Uterus (tissue), 4 donors: ENCODE results near the gene TSPAN5. TPM values are rescaled to one million over a fixed set of nuclear protein-coding genes. Genes with fewer than 3 reads are reported as not detected.

ENCODE experiments used
- DNase-seq, 2 donors: peaks; one replicate each; pipeline ENCODE4 v3.0.0-alpha.2; 2019 to 2020
- H3K27ac ChIP-seq, 2 donors: fragments of 200-600 bp; sonication (generic); 1 replicate in 1 of 2; 2 replicates in 1 of 2; pipeline ENCODE4 v1.5.1; 2016 to 2018
- H3K27me3 ChIP-seq, 2 donors: fragments of 200-600 bp; sonication (generic); one replicate each; pipeline ENCODE4 v1.5.1; 2018 to 2019; ENCODE audit warnings: control low read depth in 1 of 2
- H3K36me3 ChIP-seq, 2 donors: fragments of 200-600 bp; sonication (generic); one replicate each; pipeline ENCODE4 v1.5.1; 2019; ENCODE audit warnings: control low read depth in 1 of 2
- H3K4me1 ChIP-seq, 2 donors: fragments of 200-600 bp; sonication (generic); one replicate each; pipeline ENCODE4 v1.5.1; 2018 to 2019; ENCODE audit warnings: control low read depth in 1 of 2
- H3K4me3 ChIP-seq, 2 donors: fragments of 200-600 bp; sonication (generic); 1 replicate in 1 of 2; 2 replicates in 1 of 2; pipeline ENCODE4 v1.5.1; 2018 to 2019; ENCODE audit warnings: mild to moderate bottlenecking in 1 of 2
- H3K9me3 ChIP-seq, 2 donors: fragments of 200-600 bp; sonication (generic); one replicate each; pipeline ENCODE4 v1.5.1; 2019; ENCODE audit warnings: control low read depth in 1 of 2
- POLR2A ChIP-seq, 2 donors: fragments of 450-650 bp; IDR thresholded peaks; one replicate each; pipeline ENCODE4 v1.6.1; 2016; ENCODE audit warnings: antibody characterized with exemption in 2 of 2, mild to moderate bottlenecking in 1 of 2, moderate library complexity in 1 of 2
- intact Hi-C: fragments of 100-400 bp; cut with DNase I; formaldehyde crosslinking; loops from one replicate; pipeline ENCODE4 v1.15.1; 2023; ENCODE audit warnings: low total_unique reads
- total RNA-seq, 4 donors: library from RNA; depleted of rRNA in 3 of 4; stranded (reverse); fragments of >200 nt in 3 of 4; gene quantifications; one replicate each; pipeline versions ENCODE4 v1.1.0 to v1.2.4, GENCODE V29; 2014 to 2023
- TF ChIP-seq, protein P1 (sequence below), 4 experiments: fragments of 200-600 bp in 2 of 4; fragments of 450-650 bp in 2 of 4; sonication (generic) in 2 of 4; IDR thresholded peaks; one replicate each; pipeline ENCODE4 v1.5.1; 2016 to 2019; ENCODE audit warnings: antibody characterized with exemption in 4 of 4, mild to moderate bottlenecking in 2 of 4, moderate library complexity in 1 of 4
- donor health status: DM: yes; HTN: yes; CAD: no.

TSPAN5 gene
- total RNA-seq, 4 donors from 2014 or later: 15.9 to 45.3 (median 30.3) TPM

DNA sequence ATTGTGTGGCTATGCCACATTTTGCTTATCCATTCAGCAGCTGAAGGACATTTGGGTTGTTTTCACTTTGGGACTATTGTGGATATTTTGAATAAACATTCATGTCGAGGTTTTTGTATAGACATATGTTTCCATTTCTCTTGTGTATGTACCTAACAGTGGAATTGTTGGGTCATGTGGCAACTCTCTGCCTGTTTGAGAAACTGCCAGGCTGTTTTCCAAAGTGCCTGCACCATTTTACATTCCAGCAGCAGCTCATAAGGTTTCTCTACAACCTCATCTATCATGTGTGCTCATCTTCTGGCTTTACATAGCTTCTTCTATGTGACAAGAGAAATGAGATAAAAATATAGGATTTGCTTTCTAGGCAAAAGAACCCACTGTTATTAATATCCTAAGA is 29.5 kb upstream of the TSPAN5 start:
- no peaks in the 10 kb centered on the region for H3K4me1 ChIP-seq
- H3K9me3 ChIP-seq: no peaks in the 10 kb centered on the region
- DNase-seq: no peak
- no peaks in the 10 kb centered on the region for H3K27me3 ChIP-seq
- no peaks in the 10 kb centered on the region for H3K36me3 ChIP-seq
- intact Hi-C loops: no loop called here
- no peak overlapping the region for H3K27ac ChIP-seq
- H3K4me3 ChIP-seq: no peak overlapping the region
- TF ChIP-seq, protein P1, sequence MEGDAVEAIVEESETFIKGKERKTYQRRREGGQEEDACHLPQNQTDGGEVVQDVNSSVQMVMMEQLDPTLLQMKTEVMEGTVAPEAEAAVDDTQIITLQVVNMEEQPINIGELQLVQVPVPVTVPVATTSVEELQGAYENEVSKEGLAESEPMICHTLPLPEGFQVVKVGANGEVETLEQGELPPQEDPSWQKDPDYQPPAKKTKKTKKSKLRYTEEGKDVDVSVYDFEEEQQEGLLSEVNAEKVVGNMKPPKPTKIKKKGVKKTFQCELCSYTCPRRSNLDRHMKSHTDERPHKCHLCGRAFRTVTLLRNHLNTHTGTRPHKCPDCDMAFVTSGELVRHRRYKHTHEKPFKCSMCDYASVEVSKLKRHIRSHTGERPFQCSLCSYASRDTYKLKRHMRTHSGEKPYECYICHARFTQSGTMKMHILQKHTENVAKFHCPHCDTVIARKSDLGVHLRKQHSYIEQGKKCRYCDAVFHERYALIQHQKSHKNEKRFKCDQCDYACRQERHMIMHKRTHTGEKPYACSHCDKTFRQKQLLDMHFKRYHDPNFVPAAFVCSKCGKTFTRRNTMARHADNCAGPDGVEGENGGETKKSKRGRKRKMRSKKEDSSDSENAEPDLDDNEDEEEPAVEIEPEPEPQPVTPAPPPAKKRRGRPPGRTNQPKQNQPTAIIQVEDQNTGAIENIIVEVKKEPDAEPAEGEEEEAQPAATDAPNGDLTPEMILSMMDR (IDR thresholded peaks at IDR 0.05): no peak
- TF ChIP-seq POLR2A (IDR thresholded peaks at IDR 0.05): no peak

DNA sequence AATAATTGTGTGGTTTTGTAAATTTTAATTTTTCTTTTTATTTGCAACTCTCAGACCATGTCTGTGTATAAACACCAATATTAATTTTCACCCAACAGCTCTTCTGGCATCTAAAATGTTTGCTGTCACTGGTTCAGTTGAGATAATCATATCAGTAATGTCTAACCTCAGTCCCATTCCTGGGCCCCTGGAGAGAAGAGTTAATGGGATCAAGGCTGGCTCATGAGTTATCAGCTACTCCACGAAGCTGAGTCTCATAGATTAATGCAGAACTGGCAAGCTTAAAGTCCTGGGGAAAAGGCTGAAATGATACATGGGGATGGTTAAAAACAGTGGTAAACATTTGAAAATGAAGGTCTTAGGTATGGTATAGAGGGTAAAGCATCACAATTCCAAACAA is 28.4 kb upstream of the TSPAN5 start:
- TF ChIP-seq, protein P1 (IDR thresholded peaks at IDR 0.05): no peak
- TF ChIP-seq POLR2A (IDR thresholded peaks at IDR 0.05): no peak
- intact Hi-C loops: no loop called here

DNA sequence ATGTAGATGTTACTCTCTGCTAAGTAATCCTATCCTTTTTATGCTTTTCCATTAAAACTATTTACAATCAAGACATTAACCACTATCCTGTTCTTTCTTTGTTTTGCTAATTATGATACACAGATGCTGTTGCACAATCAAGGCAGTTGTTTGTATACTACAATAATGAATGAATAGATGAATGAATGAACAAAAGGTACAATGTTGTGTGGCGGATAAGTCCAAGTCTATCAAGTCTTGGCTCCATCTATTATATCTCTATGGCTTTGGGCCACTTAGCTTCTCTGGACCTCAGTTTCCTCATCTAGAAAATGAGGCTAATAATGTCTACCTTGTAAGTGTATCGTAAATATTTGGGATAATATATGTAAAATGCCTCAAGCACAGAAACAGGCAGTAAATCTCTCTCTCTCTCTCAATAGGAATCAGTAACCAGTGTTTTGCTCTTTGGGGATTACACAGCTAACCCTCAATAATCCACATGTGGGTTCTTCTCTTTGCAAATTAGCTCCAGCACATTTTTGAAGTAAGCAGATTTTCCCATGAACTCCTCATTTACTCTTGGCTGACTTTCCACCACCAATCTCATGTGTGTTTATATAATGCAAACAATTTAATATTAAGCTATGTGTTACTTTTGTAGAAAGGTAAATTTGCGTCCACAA is 27.8 kb upstream of the TSPAN5 start:
- intact Hi-C loops: no loop called here
- no peaks in the 10 kb centered on the region for H3K9me3 ChIP-seq
- TF ChIP-seq POLR2A (IDR thresholded peaks at IDR 0.05): no peak
- TF ChIP-seq, protein P1 (IDR thresholded peaks at IDR 0.05): no peak
- no peaks in the 10 kb centered on the region for H3K36me3 ChIP-seq
- no peak overlapping the region for H3K27ac ChIP-seq
- no peaks in the 10 kb centered on the region for H3K4me1 ChIP-seq
- H3K4me3 ChIP-seq: no peak overlapping the region
- no peaks in the 10 kb centered on the region for H3K27me3 ChIP-seq
- DNase-seq: no peak

More for the DNA sequence above, 28.4 kb upstream of the TSPAN5 start:
- no peaks in the 10 kb centered on the region for H3K4me1 ChIP-seq
- H3K4me3 ChIP-seq: no peak overlapping the region
- H3K36me3 ChIP-seq: no peaks in the 10 kb centered on the region
- H3K9me3 ChIP-seq: no peaks in the 10 kb centered on the region
- H3K27me3 ChIP-seq: no peaks in the 10 kb centered on the region
- no peak for DNase-seq
- no peak overlapping the region for H3K27ac ChIP-seq

DNA sequence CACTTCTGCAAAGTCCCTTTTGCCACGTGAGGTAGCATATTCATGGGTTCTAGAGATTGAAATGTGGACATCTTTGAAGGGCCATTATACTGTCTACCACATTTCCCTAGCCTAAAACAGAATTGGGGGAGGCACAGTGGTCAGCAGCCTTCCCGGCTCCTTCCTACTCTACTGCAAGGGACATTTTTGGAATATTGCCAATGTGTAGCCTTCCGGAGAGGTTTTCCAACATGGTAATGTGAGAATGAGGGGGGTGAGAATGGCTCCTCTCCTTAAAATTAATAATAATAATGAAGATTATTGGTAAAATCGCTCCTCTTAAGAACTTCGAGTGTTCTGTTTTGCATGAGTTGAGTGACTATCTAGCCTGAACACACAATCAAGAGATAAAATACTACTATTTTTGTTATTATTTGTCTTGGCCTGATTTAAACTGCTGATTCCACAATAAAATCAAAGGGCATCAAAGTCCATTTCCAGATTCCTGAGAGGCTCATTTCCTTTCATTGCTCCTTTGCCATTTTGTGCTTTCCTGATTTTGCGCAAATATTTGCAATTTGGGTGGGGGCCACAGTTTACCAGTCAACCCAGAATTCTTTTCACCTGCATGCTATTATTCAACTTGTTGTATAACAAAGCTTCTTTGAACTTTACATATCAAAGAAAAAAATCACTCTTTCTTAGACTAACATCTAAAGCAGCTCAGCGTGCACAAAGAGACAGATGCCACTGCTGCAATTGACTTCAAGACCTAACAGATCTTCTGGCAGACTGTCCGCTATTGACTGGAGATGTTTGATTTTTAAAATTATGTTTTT is 27.0 kb upstream of the TSPAN5 start:
- DNase-seq: no peak
- intact Hi-C loops: no loop called here
- no peaks in the 10 kb centered on the region for H3K36me3 ChIP-seq
- no peaks in the 10 kb centered on the region for H3K9me3 ChIP-seq
- H3K27me3 ChIP-seq: no peaks in the 10 kb centered on the region
- no peak overlapping the region for H3K4me3 ChIP-seq
- no peak for TF ChIP-seq POLR2A (IDR thresholded peaks at IDR 0.05)
- TF ChIP-seq, protein P1 (IDR thresholded peaks at IDR 0.05): no peak
- no peaks in the 10 kb centered on the region for H3K4me1 ChIP-seq
- no peak overlapping the region for H3K27ac ChIP-seq

DNA sequence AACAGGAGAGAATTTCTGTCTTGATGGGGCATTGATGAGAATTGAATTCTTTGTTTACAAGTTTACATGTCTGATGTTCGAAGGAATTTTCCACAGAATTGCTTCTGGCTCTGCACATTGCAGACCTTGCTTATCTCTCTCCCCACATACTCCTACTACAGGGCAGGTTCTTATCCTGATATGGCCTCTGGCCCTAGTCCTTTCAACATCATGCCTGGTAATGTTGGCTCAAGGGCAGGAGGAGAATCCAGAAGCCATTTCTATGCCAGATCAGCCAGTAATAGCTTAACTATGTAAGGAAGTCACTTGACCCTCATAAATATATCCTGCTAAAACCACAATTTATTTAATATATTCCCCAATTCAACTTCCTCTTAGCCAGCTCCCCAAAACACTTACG is 24.3 kb upstream of the TSPAN5 start:
- intact Hi-C loops: no loop called here

More for the DNA sequence above, 24.3 kb upstream of the TSPAN5 start:
- Histone ChIP-seq H3K36me3 (no peaks in the 10 kb centered on the region), H3K27me3 (no peaks in the 10 kb centered on the region), H3K4me3 (no peak overlapping the region), H3K27ac (no peak overlapping the region), H3K9me3 (no peaks in the 10 kb centered on the region), H3K4me1 (no peaks in the 10 kb centered on the region)
- DNase-seq: no peak
- TF ChIP-seq, protein P1 (IDR thresholded peaks at IDR 0.05): no peak
- TF ChIP-seq POLR2A (IDR thresholded peaks at IDR 0.05): no peak
